ENCODE measurements around the gene DMD. TPM values are rescaled to one million over a fixed set of nuclear protein-coding genes. Genes with fewer than 3 reads are reported as not detected.
"Not testable (repeated sequence)": the region's sequence is repeated elsewhere in the genome, so short reads cannot be mapped to it uniquely, and the experiment has no call there.

Gene DMD
- total RNA-seq, 1 donor from 2014 or later = 5.0 TPM

DNA sequence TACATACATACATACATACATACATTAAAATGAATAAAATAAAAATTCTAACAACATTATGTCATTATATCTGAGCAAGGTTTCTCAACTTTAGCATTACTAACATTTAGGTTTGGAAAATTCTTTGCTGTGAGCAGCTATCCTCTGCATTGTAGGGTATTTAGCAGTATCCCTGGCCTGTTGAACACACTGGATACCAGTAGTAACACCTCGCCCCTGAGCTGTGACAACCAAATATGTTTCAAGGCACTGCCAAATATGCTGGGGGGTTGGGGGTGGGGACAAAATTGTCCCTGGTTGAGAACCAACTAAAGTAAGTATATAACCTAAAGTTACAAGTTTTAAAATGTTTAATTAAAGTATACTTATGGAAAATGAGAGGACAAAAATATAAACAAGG is 1278.6 kb downstream of the DMD start:
- Mint-ChIP-seq H3K4me3 (no peak overlapping the region), H3K9me3 (no peaks in the 10 kb centered on the region), H3K4me1 (no peaks in the 10 kb centered on the region), H3K27me3 (no peaks in the 10 kb centered on the region), H3K27ac (no peak overlapping the region), H3K36me3 (ENCODE audit: low read depth) (no peaks in the 10 kb centered on the region)
- DNase-seq = no peak
- intact Hi-C loops (cut with micrococcal nuclease) = no loop called here

- H3K27me3 Mint-ChIP-seq; H3K4me1 Mint-ChIP-seq; intact Hi-C loops (cut with micrococcal nuclease); H3K36me3 Mint-ChIP-seq (ENCODE audit: low read depth); H3K4me3 Mint-ChIP-seq; H3K27ac Mint-ChIP-seq; H3K9me3 Mint-ChIP-seq; DNase-seq: not testable (repeated sequence)
These were observed 1279.0 kb downstream of the DMD start for GRCh38 chrX:31932320-31932719.

DNA sequence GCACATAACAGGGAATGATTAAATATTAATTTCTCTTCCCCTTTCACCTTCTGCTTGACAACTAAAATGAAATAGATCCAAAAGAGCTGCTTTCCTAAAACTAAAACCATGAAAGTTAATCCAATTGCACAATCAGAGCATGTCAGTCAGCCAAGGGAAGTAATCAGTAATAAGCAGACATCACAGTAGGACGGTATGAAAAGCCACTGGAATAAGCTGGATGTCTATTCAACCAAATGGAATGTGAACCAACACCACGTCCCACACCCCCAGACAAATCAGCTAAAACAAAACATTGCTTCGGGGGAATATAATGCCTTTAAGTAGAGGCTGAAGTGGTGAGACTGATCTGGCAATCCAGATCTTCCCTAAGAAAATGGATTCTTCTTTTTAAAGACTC is 1280.1 kb downstream of the DMD start:
- Mint-ChIP-seq H3K4me1 (no peaks in the 10 kb centered on the region), H3K36me3 (ENCODE audit: low read depth) (no peaks in the 10 kb centered on the region), H3K27me3 (no peaks in the 10 kb centered on the region), H3K27ac (no peak overlapping the region), H3K4me3 (no peak overlapping the region), H3K9me3 (no peaks in the 10 kb centered on the region)
- intact Hi-C loops (cut with micrococcal nuclease) = no loop called here
- DNase-seq = no peak

GRCh38 chrX:31929366-31929765 is 1282.0 kb downstream of the DMD start:
- H3K27ac Mint-ChIP-seq = no peak overlapping the region
- no peaks in the 10 kb centered on the region for H3K9me3 Mint-ChIP-seq
- intact Hi-C loops (cut with micrococcal nuclease) = no loop called here
- H3K27me3 Mint-ChIP-seq = no peaks in the 10 kb centered on the region
- H3K4me1 Mint-ChIP-seq = no peaks in the 10 kb centered on the region
- H3K36me3 Mint-ChIP-seq (ENCODE audit: low read depth) = no peaks in the 10 kb centered on the region
- DNase-seq = no peak
- no peak overlapping the region for H3K4me3 Mint-ChIP-seq

- intact Hi-C loops (cut with micrococcal nuclease) = no loop called here
- Mint-ChIP-seq H3K9me3 (no peaks in the 10 kb centered on the region), H3K27me3 (no peaks in the 10 kb centered on the region), H3K36me3 (ENCODE audit: low read depth) (no peaks in the 10 kb centered on the region), H3K4me3 (no peak overlapping the region), H3K27ac (no peak overlapping the region), H3K4me1 (no peaks in the 10 kb centered on the region)
- DNase-seq = no peak
These were observed 1290.1 kb downstream of the DMD start for GRCh38 chrX:31921236-31921635.

DNA sequence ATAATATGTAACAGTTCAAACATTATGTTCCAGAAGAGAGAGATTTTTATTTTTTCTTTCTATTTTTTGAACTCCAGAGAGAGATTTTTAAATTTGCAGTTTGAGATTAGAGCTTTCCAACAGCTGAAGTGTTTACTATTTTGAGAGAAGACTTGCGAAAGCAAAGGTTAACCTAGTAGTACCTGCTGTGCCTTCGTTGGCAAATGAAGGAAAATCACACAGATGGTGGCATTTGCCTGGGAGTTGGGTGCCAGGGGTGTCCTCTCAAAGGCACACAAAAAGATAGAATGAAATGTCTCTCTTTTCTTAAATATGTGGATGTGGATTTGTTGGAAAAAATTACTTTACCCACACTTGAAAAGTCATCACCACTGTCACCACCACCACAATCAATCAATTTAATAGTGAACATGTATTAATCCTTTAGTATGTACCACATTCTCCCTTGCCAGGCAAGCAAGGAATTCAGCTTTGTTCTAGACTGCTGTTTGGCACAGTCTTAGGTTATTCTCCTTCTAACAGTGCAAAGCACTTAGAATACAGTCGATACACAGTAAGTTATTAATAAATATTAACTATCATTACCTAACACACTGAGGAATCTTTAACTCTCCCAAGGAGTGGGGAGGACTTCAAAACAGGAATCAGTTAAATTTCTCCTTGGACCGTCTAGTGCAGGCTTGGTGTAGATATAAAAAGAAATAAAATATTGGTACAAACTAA is 1301.3 kb downstream of the DMD start:
- no peaks in the 10 kb centered on the region for H3K36me3 Mint-ChIP-seq (ENCODE audit: low read depth)
- no peak for DNase-seq
- no peaks in the 10 kb centered on the region for H3K27me3 Mint-ChIP-seq
- no peak overlapping the region for H3K27ac Mint-ChIP-seq
- intact Hi-C loops (cut with micrococcal nuclease) = no loop called here
- no peaks in the 10 kb centered on the region for H3K4me1 Mint-ChIP-seq
- no peak overlapping the region for H3K4me3 Mint-ChIP-seq
- no peaks in the 10 kb centered on the region for H3K9me3 Mint-ChIP-seq

GRCh38 chrX:31894152-31894551 is 1317.2 kb downstream of the DMD start:
- H3K36me3 Mint-ChIP-seq (ENCODE audit: low read depth) = no peaks in the 10 kb centered on the region
- H3K27me3 Mint-ChIP-seq = no peaks in the 10 kb centered on the region
- no peak for DNase-seq
- no peak overlapping the region for H3K27ac Mint-ChIP-seq
- H3K9me3 Mint-ChIP-seq = no peaks in the 10 kb centered on the region
- no peaks in the 10 kb centered on the region for H3K4me1 Mint-ChIP-seq
- intact Hi-C loops (cut with micrococcal nuclease) = no loop called here
- no peak overlapping the region for H3K4me3 Mint-ChIP-seq

GRCh38 chrX:31893525-31893924 is 1317.8 kb downstream of the DMD start:
- intact Hi-C loops (cut with micrococcal nuclease) = no loop called here
- no peak overlapping the region for H3K4me3 Mint-ChIP-seq

DNA sequence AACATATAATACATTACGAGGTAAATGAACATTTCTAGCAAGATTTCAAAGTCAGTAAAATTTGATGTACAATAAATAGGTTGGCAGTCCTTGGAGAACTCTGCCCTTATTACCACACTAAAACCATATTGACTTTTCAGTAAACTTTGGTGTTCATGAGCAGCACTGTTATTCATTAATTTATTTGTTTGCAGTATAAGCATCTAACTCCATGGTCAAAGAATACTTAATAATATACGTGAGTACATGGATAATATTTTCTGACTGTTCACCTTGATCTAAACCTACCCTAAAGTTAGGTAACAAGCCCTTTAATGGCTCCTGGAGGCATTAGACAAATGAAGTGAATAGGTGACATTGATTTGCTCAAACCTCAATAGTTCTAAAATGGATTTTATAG is 1322.3 kb downstream of the DMD start:
- no peak for DNase-seq
- no peaks in the 10 kb centered on the region for H3K4me1 Mint-ChIP-seq
- intact Hi-C loops (cut with micrococcal nuclease) = no loop called here
- no peaks in the 10 kb centered on the region for H3K9me3 Mint-ChIP-seq
- no peaks in the 10 kb centered on the region for H3K27me3 Mint-ChIP-seq
- no peak overlapping the region for H3K4me3 Mint-ChIP-seq
- no peak overlapping the region for H3K27ac Mint-ChIP-seq
- no peaks in the 10 kb centered on the region for H3K36me3 Mint-ChIP-seq (ENCODE audit: low read depth)

More at GRCh38 chrX:31893525-31893924, 1317.8 kb downstream of the DMD start:
- H3K36me3 Mint-ChIP-seq (ENCODE audit: low read depth) = no peaks in the 10 kb centered on the region
- H3K27ac Mint-ChIP-seq = no peak overlapping the region
- no peaks in the 10 kb centered on the region for H3K4me1 Mint-ChIP-seq
- H3K9me3 Mint-ChIP-seq = no peaks in the 10 kb centered on the region
- DNase-seq = no peak
- H3K27me3 Mint-ChIP-seq = no peaks in the 10 kb centered on the region

DNA sequence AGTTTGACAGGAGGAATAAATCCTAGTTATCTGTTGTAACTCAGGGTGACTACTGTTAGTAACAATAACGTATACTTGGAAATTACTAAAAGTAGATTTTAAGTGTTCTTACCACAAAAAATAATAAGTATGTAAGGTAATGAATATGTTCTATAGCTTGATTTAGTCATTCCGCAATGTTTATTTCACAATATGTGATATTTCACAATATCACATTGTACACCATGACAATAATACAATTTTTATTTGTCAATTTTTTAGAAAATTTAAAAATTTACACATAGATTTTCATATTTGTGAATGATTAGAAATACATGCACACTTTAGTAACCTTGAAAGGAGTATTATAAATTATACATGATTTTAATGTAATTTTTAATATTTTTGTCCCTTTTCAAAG is 1326.8 kb downstream of the DMD start:
- Mint-ChIP-seq H3K9me3 (no peaks in the 10 kb centered on the region), H3K4me3 (no peak overlapping the region), H3K27ac (no peak overlapping the region), H3K27me3 (no peaks in the 10 kb centered on the region), H3K4me1 (no peaks in the 10 kb centered on the region), H3K36me3 (ENCODE audit: low read depth) (no peaks in the 10 kb centered on the region)
- intact Hi-C loops (cut with micrococcal nuclease) = no loop called here
- DNase-seq = no peak

- H3K4me3 Mint-ChIP-seq = no peak overlapping the region
- intact Hi-C loops (cut with micrococcal nuclease) = no loop called here
- H3K9me3 Mint-ChIP-seq = no peaks in the 10 kb centered on the region
- no peak for DNase-seq
- H3K27ac Mint-ChIP-seq = no peak overlapping the region
- H3K4me1 Mint-ChIP-seq = no peaks in the 10 kb centered on the region
- H3K36me3 Mint-ChIP-seq (ENCODE audit: low read depth) = no peaks in the 10 kb centered on the region
- no peaks in the 10 kb centered on the region for H3K27me3 Mint-ChIP-seq
These were observed 1339.3 kb downstream of the DMD start for GRCh38 chrX:31872007-31872406.

GRCh38 chrX:31870267-31870666 is 1341.1 kb downstream of the DMD start:
- no peaks in the 10 kb centered on the region for H3K27me3 Mint-ChIP-seq
- intact Hi-C loops (cut with micrococcal nuclease) = no loop called here
- H3K36me3 Mint-ChIP-seq (ENCODE audit: low read depth) = no peaks in the 10 kb centered on the region
- H3K4me1 Mint-ChIP-seq = no peaks in the 10 kb centered on the region
- no peak overlapping the region for H3K4me3 Mint-ChIP-seq
- peaks cover 3% of the 10 kb centered on the region for H3K9me3 Mint-ChIP-seq
- H3K27ac Mint-ChIP-seq = no peak overlapping the region
- no peak for DNase-seq

GRCh38 chrX:31860686-31861085 is 1350.7 kb downstream of the DMD start:
- no peak overlapping the region for H3K27ac Mint-ChIP-seq
- H3K4me1 Mint-ChIP-seq = no peaks in the 10 kb centered on the region
- H3K9me3 Mint-ChIP-seq = no peaks in the 10 kb centered on the region
- DNase-seq = no peak
- no peak overlapping the region for H3K4me3 Mint-ChIP-seq
- H3K36me3 Mint-ChIP-seq (ENCODE audit: low read depth) = no peaks in the 10 kb centered on the region
- no peaks in the 10 kb centered on the region for H3K27me3 Mint-ChIP-seq
- intact Hi-C loops (cut with micrococcal nuclease) = no loop called here

DNA sequence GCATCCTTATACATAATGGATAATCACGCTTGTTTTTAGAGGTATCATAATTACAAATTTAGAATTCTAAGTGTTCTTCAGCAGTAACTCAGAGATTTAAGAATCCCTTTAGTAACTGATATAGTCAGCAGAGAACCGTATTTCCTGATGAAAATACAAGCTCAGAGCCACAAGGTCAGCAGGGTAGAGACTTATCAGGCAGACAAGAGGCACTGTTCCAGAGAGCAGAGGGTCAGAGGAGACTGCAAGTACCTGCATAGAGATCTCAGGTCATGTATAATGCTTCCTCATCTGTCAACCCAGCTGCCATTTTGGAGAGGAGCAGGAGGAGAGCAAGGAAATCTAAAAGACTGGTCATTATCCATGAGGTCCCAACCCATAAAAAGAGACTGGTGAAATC is 1352.4 kb downstream of the DMD start:
- no peak for DNase-seq
- Mint-ChIP-seq H3K27me3 (no peaks in the 10 kb centered on the region), H3K27ac (no peak overlapping the region), H3K9me3 (no peaks in the 10 kb centered on the region), H3K4me1 (no peaks in the 10 kb centered on the region), H3K36me3 (ENCODE audit: low read depth) (no peaks in the 10 kb centered on the region), H3K4me3 (no peak overlapping the region)
- intact Hi-C loops (cut with micrococcal nuclease) = no loop called here

- no peak overlapping the region for H3K27ac Mint-ChIP-seq
- intact Hi-C loops (cut with micrococcal nuclease) = no loop called here
- DNase-seq = no peak
- no peaks in the 10 kb centered on the region for H3K27me3 Mint-ChIP-seq
- no peaks in the 10 kb centered on the region for H3K9me3 Mint-ChIP-seq
- no peaks in the 10 kb centered on the region for H3K4me1 Mint-ChIP-seq
- no peak overlapping the region for H3K4me3 Mint-ChIP-seq
- H3K36me3 Mint-ChIP-seq (ENCODE audit: low read depth) = no peaks in the 10 kb centered on the region
These were observed 1356.6 kb downstream of the DMD start for GRCh38 chrX:31854716-31855115.
